ENCODE measurements around the gene CREBBP. TPM values are rescaled to one million over a fixed set of nuclear protein-coding genes. Genes with fewer than 3 reads are reported as not detected.

Gene CREBBP
- total RNA-seq, 2 experiments from 2014 or later = 145 to 152 TPM

GRCh38 chr16:3814755-3815154, 65.8 kb downstream of the CREBBP start:
- DNase-seq = no peak
- ChIA-PET POLR2A (no interaction called here), CTCF (no interaction called here)
- no peak overlapping the region for H3K4me3 ChIP-seq (ENCODE audit: low read length)
- no peak for ATAC-seq (ENCODE audit: poor library complexity)
- H3K27me3 ChIP-seq (ENCODE audit: control insufficient read depth in 1 of 2, insufficient read depth in 2 of 2, low read length in 2 of 2) = no peaks in the 10 kb centered on the region
- Mint-ChIP-seq H3K27me3 (no peaks in the 10 kb centered on the region), H3K4me3 (no peak overlapping the region), H3K4me1 (ENCODE audit: low read depth) (peaks cover 87% of the 10 kb centered on the region), H3K36me3 (ENCODE audit: low read depth) (peaks cover 21% of the 10 kb centered on the region), H3K27ac (no peak overlapping the region), H3K9me3 (no peaks in the 10 kb centered on the region)
- peaks cover 78% of the 10 kb centered on the region for H3K4me1 ChIP-seq (ENCODE audit: insufficient read depth, low read length)
- intact Hi-C loops (cut with DNase I, micrococcal nuclease) = loop anchor here in 1 of 2 experiments (5.0 kb wide), 1 partner anchor 33 kb away; no protein-coding TSS in a partner anchor
- H3K36me3 ChIP-seq (ENCODE audit: insufficient read depth, low read length) = peaks cover 15% of the 10 kb centered on the region
- no peak overlapping the region for H3K27ac ChIP-seq (ENCODE audit: low read depth in 1 of 2, low read length in 2 of 2)
- TF ChIP-seq CTCF (IDR thresholded peaks at IDR 0.05) = no peak
- no peaks in the 10 kb centered on the region for H3K9me3 ChIP-seq (ENCODE audit: control insufficient read depth in 1 of 2, insufficient read depth in 1 of 2, low read length in 2 of 2)

- H3K27me3 ChIP-seq (ENCODE audit: control insufficient read depth in 1 of 2, insufficient read depth in 2 of 2, low read length in 2 of 2) = no peaks in the 10 kb centered on the region
- no peak for TF ChIP-seq CTCF (IDR thresholded peaks at IDR 0.05)
- no peak overlapping the region for H3K4me3 Mint-ChIP-seq
- DNase-seq = no peak
- H3K4me3 ChIP-seq (ENCODE audit: low read length) = no peak overlapping the region
- intact Hi-C loops (cut with DNase I, micrococcal nuclease) = loop anchor here in 1 of 2 experiments (5.0 kb wide), 1 partner anchor 35 kb away; no protein-coding TSS in a partner anchor
- peaks cover 78% of the 10 kb centered on the region for H3K4me1 ChIP-seq (ENCODE audit: insufficient read depth, low read length)
- H3K4me1 Mint-ChIP-seq (ENCODE audit: low read depth) = peaks cover 89% of the 10 kb centered on the region
- no peaks in the 10 kb centered on the region for H3K9me3 ChIP-seq (ENCODE audit: control insufficient read depth in 1 of 2, insufficient read depth in 1 of 2, low read length in 2 of 2)
- H3K27me3 Mint-ChIP-seq = no peaks in the 10 kb centered on the region
- peaks cover 39% of the 10 kb centered on the region for H3K36me3 Mint-ChIP-seq (ENCODE audit: low read depth)
- H3K36me3 ChIP-seq (ENCODE audit: insufficient read depth, low read length) = peaks cover 20% of the 10 kb centered on the region
- ChIA-PET CTCF (interaction anchor here (0.5 kb wide), 1 partner anchor 49 kb away, joined by 4 read pairs; no protein-coding TSS in a partner anchor), POLR2A (interaction anchor here (0.6 to 1.4 kb wide), 2 partner anchors 68 to 146 kb away, joined by 3 to 6 read pairs; partner anchors contain the start of gene CREBBP)
- H3K27ac ChIP-seq (ENCODE audit: low read depth in 1 of 2, low read length in 2 of 2) = no peak overlapping the region
- no peaks in the 10 kb centered on the region for H3K9me3 Mint-ChIP-seq
- no peak for ATAC-seq (ENCODE audit: poor library complexity)
- no peak overlapping the region for H3K27ac Mint-ChIP-seq
Observed at GRCh38 chr16:3812469-3813172, 67.9 kb downstream of the CREBBP start.

GRCh38 chr16:3810818-3811217, 69.7 kb downstream of the CREBBP start:
- Histone ChIP-seq H3K36me3 (ENCODE audit: insufficient read depth, low read length) (peaks cover 30% of the 10 kb centered on the region), H3K4me1 (ENCODE audit: insufficient read depth, low read length) (peaks cover 81% of the 10 kb centered on the region), H3K4me3 (ENCODE audit: low read length) (no peak overlapping the region), H3K27ac (ENCODE audit: low read depth in 1 of 2, low read length in 2 of 2) (no peak overlapping the region), H3K9me3 (ENCODE audit: control insufficient read depth in 1 of 2, insufficient read depth in 1 of 2, low read length in 2 of 2) (no peaks in the 10 kb centered on the region), H3K27me3 (ENCODE audit: control insufficient read depth in 1 of 2, insufficient read depth in 2 of 2, low read length in 2 of 2) (no peaks in the 10 kb centered on the region)
- Mint-ChIP-seq H3K27ac (peak overlapping the region; percentile 55), H3K4me1 (ENCODE audit: low read depth) (peaks cover 89% of the 10 kb centered on the region), H3K4me3 (no peak overlapping the region), H3K36me3 (ENCODE audit: low read depth) (peaks cover 57% of the 10 kb centered on the region), H3K9me3 (no peaks in the 10 kb centered on the region), H3K27me3 (no peaks in the 10 kb centered on the region)
- ChIA-PET POLR2A (no interaction called here), CTCF (interaction anchor here (1.1 kb wide), 1 partner anchor 10 kb away, joined by 3 read pairs; no protein-coding TSS in a partner anchor)
- ATAC-seq (ENCODE audit: poor library complexity) (no peak), DNase-seq (no peak)
- no peak for TF ChIP-seq CTCF (IDR thresholded peaks at IDR 0.05)
- intact Hi-C loops (cut with DNase I, micrococcal nuclease) = loop anchor here in 1 of 2 experiments (5.0 kb wide), 1 partner anchor 36 kb away; no protein-coding TSS in a partner anchor

Measured in CD4-positive, alpha-beta T cell (primary cell).